Adipose tissue (tissue), 3 donors: ENCODE measurements around the gene CUEDC2. TPM values are rescaled to one million over a fixed set of nuclear protein-coding genes. Genes with fewer than 3 reads are reported as not detected.
"Not testable (repeated sequence)": the region's sequence is repeated elsewhere in the genome, so short reads cannot be mapped to it uniquely, and the experiment has no call there.

Experiments used
- H3K27ac ChIP-seq: one replicate; pipeline ENCODE4 v1.5.1; 2013; ENCODE audit warnings: low read depth, low read length
- WGBS, 3 donors: extraction: QIAGEN DNeasy Blood & Tissue Kit; methylation state at CpG; one replicate each; pipeline ENCODE4 v1.1.7; 2013; 5-methylcytosine and 5-hydroxymethylcytosine counted together
- polyA plus RNA-seq, 3 donors: library from polyadenylated mRNA; stranded (reverse); fragments of 200-250 nt; gene quantifications; one replicate each; pipeline ENCODE4 v1.2.3, GENCODE V29; 2013
- donor health status: healthy with polysubstance abuse.
- donor health status: Bipolar disorder and iron deficiency.
- donor health status: healthy.

Gene CUEDC2
- polyA plus RNA-seq, 3 donors: 37.6 to 61.4 (median 59.0) TPM

GRCh38 chr10:102457591-102458150 lies 25.3 kb upstream of the CUEDC2 start:
- H3K27ac ChIP-seq: no peak overlapping the region
- 82 to 89% (median 85%) methylated on average over 9 of the region's 9 CpGs for WGBS, 3 donors

DNA sequence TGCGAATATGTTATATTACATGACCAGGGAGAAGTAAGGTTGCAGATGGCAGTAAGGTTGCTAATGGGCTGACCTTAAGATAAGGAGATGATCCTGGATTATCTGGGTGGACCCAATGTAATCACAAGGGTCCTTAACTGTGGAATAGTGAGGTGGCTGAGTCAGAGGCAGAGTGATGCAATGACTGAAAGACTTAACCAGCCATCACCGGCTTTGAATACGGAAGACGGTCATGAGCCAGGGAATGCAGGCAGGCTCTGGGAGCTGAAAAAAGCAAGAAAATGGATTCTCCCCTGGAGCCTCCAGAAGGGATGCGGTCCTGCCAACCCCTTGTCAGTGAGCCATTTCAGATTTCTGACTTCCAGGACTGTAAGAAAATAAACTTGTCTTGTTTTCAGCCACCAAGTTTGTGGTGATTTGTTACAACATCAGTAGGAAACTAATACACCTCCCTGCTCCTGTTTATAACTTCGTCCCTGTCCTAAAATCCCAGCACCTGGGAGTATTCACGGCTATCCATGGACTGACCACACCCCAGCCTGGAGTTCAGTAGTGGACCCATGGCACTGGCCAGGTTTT lies 23.6 kb upstream of the CUEDC2 start:
- H3K27ac ChIP-seq: no peak overlapping the region
- WGBS, 3 donors: 56 to 80% (median 65%) methylated on average over 7 of the region's 7 CpGs

- 67 to 78% (median 76%) methylated on average over 13 of the region's 13 CpGs for WGBS, 3 donors
- not testable (repeated sequence) for H3K27ac ChIP-seq
These were observed 22.5 kb upstream of the CUEDC2 start for GRCh38 chr10:102454662-102455487.

DNA sequence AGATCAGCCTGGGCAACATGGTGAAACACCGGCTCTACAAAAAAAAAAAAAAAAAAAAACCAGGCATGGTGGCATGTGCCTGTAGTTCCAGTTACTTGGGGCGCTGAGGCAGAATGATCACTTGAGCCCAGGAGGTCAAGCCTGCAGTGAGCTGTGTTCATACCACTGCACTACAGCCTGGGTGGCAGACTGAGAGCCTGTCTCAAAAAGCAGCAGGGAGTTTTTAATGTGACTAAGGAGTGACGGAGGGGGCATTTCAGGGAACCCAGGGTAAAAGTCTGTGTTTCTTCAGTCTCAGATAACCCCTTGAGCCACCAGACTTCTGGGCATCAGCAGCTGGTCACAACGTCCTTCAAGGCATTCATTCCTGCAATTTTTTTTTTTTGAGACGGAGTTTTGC lies 21.1 kb upstream of the CUEDC2 start:
- no peak overlapping the region for H3K27ac ChIP-seq
- 74 to 85% (median 78%) methylated on average over 5 of the region's 5 CpGs for WGBS, 3 donors

GRCh38 chr10:102452672-102453340 lies 20.4 kb upstream of the CUEDC2 start:
- no peak overlapping the region for H3K27ac ChIP-seq
- WGBS, 3 donors: 37 to 62% (median 39%) methylated on average over 3 of the region's 3 CpGs

DNA sequence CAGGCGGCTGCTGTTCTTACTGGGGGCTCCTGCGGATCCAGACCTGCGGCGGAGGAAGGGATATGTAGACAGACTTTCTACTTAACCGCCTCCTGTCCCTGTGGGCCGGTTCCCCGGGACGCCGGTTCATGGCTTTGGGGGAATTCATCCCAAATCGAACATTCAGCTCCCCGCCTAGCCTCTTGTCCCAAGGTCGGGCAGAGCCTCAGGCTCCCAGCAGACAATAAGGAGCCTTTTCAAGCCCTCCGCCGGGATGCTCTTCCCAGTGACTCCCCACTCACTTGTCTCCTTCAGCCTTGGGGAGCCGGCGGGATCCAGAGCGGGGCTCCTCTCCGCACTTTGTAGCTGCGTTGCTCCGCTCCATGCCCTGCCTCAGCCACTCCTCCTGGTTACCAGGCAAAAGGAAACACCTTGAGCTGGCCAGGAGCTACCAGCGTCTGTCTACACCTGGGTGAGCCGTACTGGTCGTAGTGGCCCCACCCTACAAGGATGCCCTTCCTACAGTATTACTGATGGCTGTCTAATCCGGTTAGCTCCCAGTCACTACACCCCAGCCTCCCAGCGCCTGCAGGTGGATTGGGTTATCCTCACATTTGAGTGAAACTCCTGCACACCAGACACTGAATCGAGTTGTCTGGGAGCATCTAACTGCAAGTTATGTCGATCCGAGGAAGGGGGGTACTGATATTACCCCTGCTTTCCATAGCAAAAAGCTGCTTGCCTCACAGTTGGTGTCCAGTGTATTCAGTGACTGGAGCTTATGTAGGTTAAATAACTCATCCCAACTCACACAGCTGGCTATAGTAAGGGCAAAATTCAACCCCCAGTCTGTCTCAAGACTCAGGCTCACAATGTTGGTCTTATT lies 19.0 kb upstream of the CUEDC2 start, which contains the start of gene C10orf95:
C10orf95 (minus strand) TSS at position 439 of the 865 bp plus-strand sequence. CDS start 450 bp downstream, outside the sequence.
- H3K27ac ChIP-seq: no peak within 1 kb of the TSS

GRCh38 chr10:102450374-102451104 lies 18.2 kb upstream of the CUEDC2 start:
- 0 to 1% (median 0%) methylated on average over 54 to 104 of the region's 104 CpGs for WGBS, 3 donors
- no peak overlapping the region for H3K27ac ChIP-seq

More for the DNA sequence above, 19.0 kb upstream of the CUEDC2 start, which contains the start of gene C10orf95:
- WGBS, 3 donors: 14 to 32% (median 27%) methylated on average over 27 to 28 of the region's 28 CpGs

GRCh38 chr10:102450124-102450373 lies 17.7 kb upstream of the CUEDC2 start:
- 0 to 1% (median 0%) methylated on average over 10 to 11 of the region's 11 CpGs for WGBS, 3 donors
- H3K27ac ChIP-seq: no peak overlapping the region

GRCh38 chr10:102449321-102450123 lies 17.1 kb upstream of the CUEDC2 start:
- 5 to 9% (median 8%) methylated on average over 29 to 30 of the region's 30 CpGs for WGBS, 3 donors

GRCh38 chr10:102444851-102445250 lies 12.5 kb upstream of the CUEDC2 start:
- WGBS, 3 donors: 67 to 76% (median 69%) methylated on average over 2 of the region's 2 CpGs
- H3K27ac ChIP-seq: no peak overlapping the region

More at GRCh38 chr10:102449321-102450123, 17.1 kb upstream of the CUEDC2 start:
- H3K27ac ChIP-seq: no peak overlapping the region

- H3K27ac ChIP-seq: no peak overlapping the region
- WGBS, 3 donors: 55 to 74% (median 71%) methylated on average over 1 of the region's 1 CpG
These were observed 6.0 kb upstream of the CUEDC2 start for GRCh38 chr10:102438374-102438773.

GRCh38 chr10:102437515-102437914 lies 5.1 kb upstream of the CUEDC2 start:
- 92 to 97% (median 94%) methylated on average over 3 of the region's 3 CpGs for whole genome bisulfite sequencing, 3 donors
- no peak overlapping the region for H3K27ac ChIP-seq

- 57 to 68% (median 60%) methylated on average over 6 of the region's 6 CpGs for WGBS, 3 donors
- no peak overlapping the region for H3K27ac ChIP-seq
These were observed 3.9 kb upstream of the CUEDC2 start for GRCh38 chr10:102436312-102436711.

- no peak overlapping the region for H3K27ac ChIP-seq
- WGBS, 3 donors: 4 to 18% (median 6%) methylated on average over 12 to 14 of the region's 14 CpGs
These were observed 3.3 kb upstream of the CUEDC2 start for GRCh38 chr10:102435529-102436233.

- WGBS, 3 donors: 20 to 43% (median 42%) methylated on average over 5 of the region's 5 CpGs
- no peak overlapping the region for H3K27ac ChIP-seq
These were observed 2.7 kb upstream of the CUEDC2 start for GRCh38 chr10:102435133-102435497.

- WGBS, 3 donors: 10 to 34% (median 11%) methylated on average over 9 of the region's 9 CpGs
- no peak overlapping the region for H3K27ac ChIP-seq
These were observed 2.2 kb upstream of the CUEDC2 start for GRCh38 chr10:102434394-102435132.
